CD14-positive monocyte (primary cell): Measurements from ENCODE around the gene C8B. TPM values are rescaled to one million over a fixed set of nuclear protein-coding genes. Genes with fewer than 3 reads are reported as not detected.

Experiments
- DNase-seq, 3 donors: peaks; one replicate each; pipeline ENCODE4 v3.0.0-alpha.2; 2011 to 2022
- H2AFZ ChIP-seq: 2 replicates; pipeline ENCODE4 v1.6.0; 2012; ENCODE audit warnings: mild to moderate bottlenecking, low read depth, low read length, inconsistent platforms; ENCODE audit not compliant: insufficient read depth, poor library complexity, severe bottlenecking
- H3K27ac ChIP-seq, 2 donors: 1 replicate in 1 of 2; 2 replicates in 1 of 2; pipeline ENCODE4 v1.5.1; 2012 to 2013; ENCODE audit warnings: low read length in 2 of 2, control low read depth in 1 of 2, inconsistent platforms in 1 of 2, low read depth in 1 of 2, mild to moderate bottlenecking in 1 of 2
- H3K27me3 ChIP-seq, 2 donors: one replicate each; pipeline versions ENCODE4 v1.6.0 to v1.6.1; 2011 to 2013; ENCODE audit warnings: low read length in 2 of 2; ENCODE audit not compliant: control insufficient read depth in 2 of 2, insufficient read depth in 2 of 2
- H3K36me3 ChIP-seq, 2 donors: replicated peaks in 1 of 2; 1 replicate in 1 of 2; 2 replicates in 1 of 2; pipeline versions ENCODE4 v1.5.1 to v1.6.1; 2012 to 2013; ENCODE audit warnings: low read length in 2 of 2, control low read depth in 1 of 2, inconsistent platforms in 1 of 2, mild to moderate bottlenecking in 1 of 2; ENCODE audit not compliant: insufficient read depth in 2 of 2, control insufficient read depth in 1 of 2
- H3K4me1 ChIP-seq, 2 donors: 1 replicate in 1 of 2; 2 replicates in 1 of 2; pipeline versions ENCODE4 v1.5.1 to v1.6.1; 2012 to 2013; ENCODE audit warnings: low read length in 2 of 2, control low read depth in 1 of 2, inconsistent platforms in 1 of 2, mild to moderate bottlenecking in 1 of 2, moderate library complexity in 1 of 2; ENCODE audit not compliant: insufficient read depth in 2 of 2, control insufficient read depth in 1 of 2
- H3K4me2 ChIP-seq: replicated peaks from 2 replicates; pipeline ENCODE3; 2012; ENCODE audit warnings: low read length, moderate library complexity, mild to moderate bottlenecking; ENCODE audit not compliant: poor library complexity, severe bottlenecking; ENCODE audit errors: extremely low read depth
- H3K4me3 ChIP-seq, 3 experiments: fragments of 200-600 bp in 1 of 3; sonication (generic) in 1 of 3; replicated peaks in 1 of 3; 1 replicate in 2 of 3; 2 replicates in 1 of 3; pipeline ENCODE4 v1.5.1; 2011 to 2013; ENCODE audit warnings: low read length in 3 of 3, mild to moderate bottlenecking in 3 of 3, control low read depth in 2 of 3, low read depth in 2 of 3, inconsistent platforms in 1 of 3, moderate library complexity in 1 of 3
- H3K79me2 ChIP-seq: 2 replicates; pipeline ENCODE4 v1.6.0; 2012; ENCODE audit warnings: mild to moderate bottlenecking, control low read depth, inconsistent platforms, low read length, moderate library complexity; ENCODE audit not compliant: insufficient read depth
- H3K9ac ChIP-seq: 2 replicates; pipeline ENCODE4 v1.6.0; 2017; ENCODE audit warnings: low read length, mild to moderate bottlenecking; ENCODE audit not compliant: insufficient read depth, poor library complexity, severe bottlenecking
- H3K9me3 ChIP-seq, 2 donors: replicated peaks in 1 of 2; 1 replicate in 1 of 2; 2 replicates in 1 of 2; pipeline versions ENCODE4 v1.5.1 to v1.6.1; 2012 to 2013; ENCODE audit warnings: low read length in 2 of 2, control low read depth in 1 of 2; ENCODE audit not compliant: control insufficient read depth in 1 of 2, insufficient read depth in 1 of 2
- H4K20me1 ChIP-seq: 2 replicates; pipeline ENCODE4 v1.6.0; 2012; ENCODE audit warnings: mild to moderate bottlenecking, low read length, control low read depth, moderate library complexity; ENCODE audit not compliant: insufficient read depth
- H3K27ac Mint-ChIP-seq, 7 donors: one replicate each; pipeline ENCODE4 v1.8.0; 2020; ENCODE audit warnings: mild to moderate bottlenecking in 7 of 7, mixed read lengths in 7 of 7, moderate library complexity in 6 of 7, inconsistent platforms in 2 of 7
- H3K27me3 Mint-ChIP-seq, 3 donors: one replicate each; pipeline ENCODE4 v1.8.0; 2021 to 2022; ENCODE audit warnings: low read depth in 3 of 3, mild to moderate bottlenecking in 3 of 3, mixed read lengths in 3 of 3, moderate library complexity in 3 of 3, inconsistent platforms in 1 of 3
- H3K36me3 Mint-ChIP-seq, 2 donors: one replicate each; pipeline ENCODE4 v1.8.0; 2020; ENCODE audit warnings: mixed read lengths in 2 of 2, inconsistent platforms in 1 of 2, mild to moderate bottlenecking in 1 of 2
- H3K4me1 Mint-ChIP-seq: one replicate; pipeline ENCODE4 v1.8.0; 2020; ENCODE audit warnings: mild to moderate bottlenecking, mixed read lengths
- H3K4me3 Mint-ChIP-seq, 2 donors: one replicate each; pipeline ENCODE4 v1.8.0; 2020; ENCODE audit warnings: mild to moderate bottlenecking in 2 of 2, mixed read lengths in 2 of 2, moderate library complexity in 1 of 2
- H3K9me3 Mint-ChIP-seq, 7 donors: one replicate each; pipeline ENCODE4 v1.8.0; 2020 to 2022; ENCODE audit warnings: mixed read lengths in 7 of 7, mild to moderate bottlenecking in 6 of 7, moderate library complexity in 6 of 7, inconsistent platforms in 2 of 7
- WGBS: methylation state at CpG from one replicate; pipeline ENCODE4 v1.1.5; 2013; ENCODE audit warnings: missing lambda C conversion rate; ENCODE audit not compliant: insufficient coverage; 5-methylcytosine and 5-hydroxymethylcytosine counted together
- intact Hi-C, 2 donors: fragments of 100-400 bp; cut with micrococcal nuclease; formaldehyde crosslinking; loops; one replicate each; pipeline versions ENCODE4 v1.15.0 to v1.15.1; 2023
- polyA plus RNA-seq, 3 donors: library from polyadenylated mRNA; depleted of rRNA in 1 of 3; unstranded in 2 of 3; stranded (reverse) in 1 of 3; fragments of 300-500 nt in 2 of 3; fragments of >200 nt in 1 of 3; fragmentation: Illumina TruSeq in 2 of 3; gene quantifications; 1 replicate in 2 of 3; 2 replicates in 1 of 3; pipeline ENCODE4 v1.2.3, GENCODE V29; 2012 to 2021
- TF ChIP-seq, protein P1 (sequence below): fragments of 200-600 bp; IDR thresholded peaks from one replicate; pipeline ENCODE4 v1.8.0; 2022; ENCODE audit warnings: antibody characterized with exemption, mild to moderate bottlenecking

Gene C8B
- polyA plus RNA-seq, 3 donors, result not detected

- Histone ChIP-seq H3K4me3 (no peak overlapping the region), H3K4me2 (no peak overlapping the region), H3K9ac (no peak overlapping the region), H3K9me3 (peaks cover 0 to 4% of the 10 kb centered on the region in 2 donors), H3K4me1 (no peaks in the 10 kb centered on the region), H3K27ac (no peak overlapping the region), H4K20me1 (no peaks in the 10 kb centered on the region), H3K27me3 (no peaks in the 10 kb centered on the region), H3K36me3 (no peaks in the 10 kb centered on the region), H2AFZ (no peak overlapping the region), H3K79me2 (no peaks in the 10 kb centered on the region)
- no peak overlapping the region for H3K27ac Mint-ChIP-seq
- H3K27me3 Mint-ChIP-seq, result peaks cover 0 to 3% (median 0%) of the 10 kb centered on the region in 3 donors
- H3K9me3 Mint-ChIP-seq, result peaks cover 0 to 5% (median 2%) of the 10 kb centered on the region in 7 donors
- TF ChIP-seq, protein P1, sequence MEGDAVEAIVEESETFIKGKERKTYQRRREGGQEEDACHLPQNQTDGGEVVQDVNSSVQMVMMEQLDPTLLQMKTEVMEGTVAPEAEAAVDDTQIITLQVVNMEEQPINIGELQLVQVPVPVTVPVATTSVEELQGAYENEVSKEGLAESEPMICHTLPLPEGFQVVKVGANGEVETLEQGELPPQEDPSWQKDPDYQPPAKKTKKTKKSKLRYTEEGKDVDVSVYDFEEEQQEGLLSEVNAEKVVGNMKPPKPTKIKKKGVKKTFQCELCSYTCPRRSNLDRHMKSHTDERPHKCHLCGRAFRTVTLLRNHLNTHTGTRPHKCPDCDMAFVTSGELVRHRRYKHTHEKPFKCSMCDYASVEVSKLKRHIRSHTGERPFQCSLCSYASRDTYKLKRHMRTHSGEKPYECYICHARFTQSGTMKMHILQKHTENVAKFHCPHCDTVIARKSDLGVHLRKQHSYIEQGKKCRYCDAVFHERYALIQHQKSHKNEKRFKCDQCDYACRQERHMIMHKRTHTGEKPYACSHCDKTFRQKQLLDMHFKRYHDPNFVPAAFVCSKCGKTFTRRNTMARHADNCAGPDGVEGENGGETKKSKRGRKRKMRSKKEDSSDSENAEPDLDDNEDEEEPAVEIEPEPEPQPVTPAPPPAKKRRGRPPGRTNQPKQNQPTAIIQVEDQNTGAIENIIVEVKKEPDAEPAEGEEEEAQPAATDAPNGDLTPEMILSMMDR, result no peak
- WGBS, result no CpG with 5 or more reads among the region's 4 CpGs
- no peaks in the 10 kb centered on the region for H3K4me1 Mint-ChIP-seq
- no peak overlapping the region for H3K4me3 Mint-ChIP-seq
- DNase-seq, result no peak
- intact Hi-C loops, result no loop called here
- H3K36me3 Mint-ChIP-seq, result no peaks in the 10 kb centered on the region
These were observed 38.6 kb downstream of the C8B start for GRCh38 chr1:56927171-56927570.

DNA sequence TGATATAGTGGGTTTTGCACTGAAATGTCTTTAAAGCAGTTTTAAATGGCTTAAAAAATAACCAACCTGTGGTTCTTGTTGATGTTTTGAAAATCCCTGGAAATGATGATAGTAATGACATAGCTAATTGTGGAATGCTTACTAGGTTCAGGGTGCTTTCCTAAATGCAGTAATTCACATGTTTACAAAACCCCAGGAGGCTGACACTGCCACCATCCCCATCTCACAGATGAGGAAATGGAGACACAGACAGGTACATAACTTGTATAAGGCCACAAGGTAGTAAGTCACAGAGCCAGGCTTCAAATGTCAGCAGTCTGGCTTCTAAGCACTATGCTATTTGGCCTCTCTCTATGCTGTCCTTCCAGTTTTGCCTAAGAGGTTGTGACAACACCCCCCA, 40.6 kb downstream of the C8B start:
- Histone ChIP-seq H3K4me3 (no peak overlapping the region), H4K20me1 (no peaks in the 10 kb centered on the region), H3K9ac (no peak overlapping the region), H2AFZ (no peak overlapping the region), H3K27me3 (no peaks in the 10 kb centered on the region), H3K79me2 (no peaks in the 10 kb centered on the region), H3K9me3 (peaks cover 0 to 4% of the 10 kb centered on the region in 2 donors), H3K27ac (no peak overlapping the region), H3K4me1 (no peaks in the 10 kb centered on the region), H3K4me2 (no peak overlapping the region), H3K36me3 (no peaks in the 10 kb centered on the region)
- peaks cover 0 to 3% (median 3%) of the 10 kb centered on the region in 3 donors for H3K27me3 Mint-ChIP-seq
- no peak overlapping the region for H3K27ac Mint-ChIP-seq
- H3K36me3 Mint-ChIP-seq, result no peaks in the 10 kb centered on the region
- TF ChIP-seq, protein P1, result no peak
- H3K4me1 Mint-ChIP-seq, result no peaks in the 10 kb centered on the region
- intact Hi-C loops, result no loop called here
- peaks cover 0 to 5% (median 2%) of the 10 kb centered on the region in 7 donors for H3K9me3 Mint-ChIP-seq
- DNase-seq, result no peak
- H3K4me3 Mint-ChIP-seq, result no peak overlapping the region
